K562 (cell line): Measurements from ENCODE around the gene PGM3. TPM values are rescaled to one million over a fixed set of nuclear protein-coding genes. Genes with fewer than 3 reads are reported as not detected.

Source experiments
- CREB5 ChIP-seq: fragments of 250-450 bp; sonication (Bioruptor Pico); IDR thresholded peaks from 2 replicates; pipeline ENCODE4 v1.5.0; 2020; ENCODE audit warnings: mild to moderate bottlenecking
- E2F4 ChIP-seq: sonication (generic); formaldehyde crosslinking; IDR thresholded peaks from 2 replicates; pipeline ENCODE4 v1.8.0; 2022; ENCODE audit warnings: mild to moderate bottlenecking, low read depth, missing genetic modification reagents
- FOXJ2 ChIP-seq: fragments of 200-800 bp; sonication (Bioruptor generic); IDR thresholded peaks from 2 replicates; pipeline ENCODE4 v1.6.1; 2016; ENCODE audit warnings: missing genetic modification characterization, missing compliant biosample characterization
- KHSRP ChIP-seq: fragments of 450-650 bp; IDR thresholded peaks from 2 replicates; pipeline ENCODE4 v1.6.1; 2017
- MYBL2 ChIP-seq, 2 experiments: fragments of 450-650 bp in 1 of 2; sonication (generic) in 1 of 2; formaldehyde crosslinking in 1 of 2; IDR thresholded peaks; 2 replicates each; pipeline versions ENCODE4 v1.6.1 to v1.8.1; 2017 to 2022; ENCODE audit warnings: borderline replicate concordance in 1 of 2, inconsistent platforms in 1 of 2, low read depth in 1 of 2, mild to moderate bottlenecking in 1 of 2, missing genetic modification reagents in 1 of 2, moderate library complexity in 1 of 2
- PCBP1 ChIP-seq: fragments of 200-400 bp; formaldehyde crosslinking; IDR thresholded peaks from 2 replicates; pipeline ENCODE4 v1.6.1; 2018; ENCODE audit warnings: mild to moderate bottlenecking, low read depth, low read length; ENCODE audit not compliant: poor library complexity, severe bottlenecking
- PHF20 ChIP-seq: fragments of 450-650 bp; IDR thresholded peaks from 2 replicates; pipeline ENCODE4 v1.6.1; 2018; ENCODE audit not compliant: partially characterized antibody
- PML ChIP-seq: IDR thresholded peaks from 2 replicates; pipeline ENCODE4 v1.6.1; 2012; ENCODE audit warnings: low read length, inconsistent platforms
- POLR2AphosphoS2 ChIP-seq: IDR thresholded peaks from 2 replicates; pipeline ENCODE4 v1.6.1; 2012; ENCODE audit warnings: low read length, improper control_type of control experiment
- POU5F1 ChIP-seq: fragments of 150-350 bp; IDR thresholded peaks from 2 replicates; pipeline ENCODE4 v1.6.1; 2014; ENCODE audit warnings: borderline replicate concordance, low read length, low read depth, mild to moderate bottlenecking; ENCODE audit not compliant: partially characterized antibody
- SOX6 ChIP-seq: fragments of 450-650 bp; IDR thresholded peaks from 2 replicates; pipeline ENCODE4 v1.6.1; 2014; ENCODE audit warnings: mild to moderate bottlenecking
- SRF ChIP-seq, 2 experiments: fragments of 250-450, 450-650 bp in 1 of 2; sonication (Bioruptor Pico) in 1 of 2; sonication (generic) in 1 of 2; formaldehyde crosslinking; IDR thresholded peaks; 2 replicates each; pipeline versions ENCODE4 v1.5.0 to v1.5.1; 2020 to 2022; ENCODE audit warnings: mild to moderate bottlenecking in 1 of 2, missing genetic modification reagents in 1 of 2
- SRSF3 ChIP-seq: fragments of 200-400 bp; formaldehyde crosslinking; IDR thresholded peaks from 2 replicates; pipeline ENCODE4 v1.6.1; 2016; ENCODE audit warnings: mild to moderate bottlenecking, low read length, moderate library complexity; ENCODE audit not compliant: insufficient read depth
- TRIM24 ChIP-seq, 2 experiments: fragments of 450-650 bp; IDR thresholded peaks; 2 replicates each; pipeline ENCODE4 v1.6.1; 2016
- ZBTB34 ChIP-seq: fragments of 250-450 bp; sonication (Bioruptor Pico); IDR thresholded peaks from 2 replicates; pipeline ENCODE4 v1.8.0; 2021; ENCODE audit warnings: mild to moderate bottlenecking, moderate library complexity
- polyA plus RNA-seq, 8 experiments: library from polyadenylated mRNA; depleted of rRNA in 4 of 8; stranded (reverse) in 5 of 8; unstranded in 3 of 8; fragments of >200 nt; fragmentation: Nextera tagmentation in 2 of 8; fragmentation: Illumina TruSeq in 1 of 8; extraction: Ambion mirVana in 2 of 8; extraction: Trizol in 1 of 8; gene quantifications; 2 replicates each; pipeline versions ENCODE4 v1.2.1 to v1.2.3, GENCODE V29; 2011 to 2014; ENCODE audit warnings: inconsistent platforms in 1 of 8, missing spikeins in 1 of 8
- total RNA-seq, 7 experiments: library from RNA; depleted of rRNA in 6 of 7; stranded (reverse); fragments of >200 nt in 6 of 7; fragmentation: Illumina TruSeq in 2 of 7; extraction: Trizol in 2 of 7; gene quantifications; 2 replicates each; pipeline versions ENCODE4 v1.2.1 to v1.2.3, GENCODE V29; 2011 to 2021; ENCODE audit warnings: low replicate concordance in 1 of 7
- TF ChIP-seq, protein P1 (sequence below), 2 experiments: IDR thresholded peaks in 1 of 2; conservative IDR thresholded peaks in 1 of 2; 2 replicates each; pipeline ENCODE4 v1.6.1; 2016; ENCODE audit warnings: low read depth in 2 of 2, mild to moderate bottlenecking in 1 of 2, missing compliant biosample characterization in 1 of 2, missing genetic modification characterization in 1 of 2, moderate library complexity in 1 of 2
- TF ChIP-seq, protein P2 (sequence below): fragments of 450-650 bp; IDR thresholded peaks from 2 replicates; pipeline ENCODE4 v1.6.1; 2014; ENCODE audit warnings: low read depth, mild to moderate bottlenecking, moderate library complexity, borderline replicate concordance

Gene PGM3
- total and polyA plus RNA-seq, 9 of the 15 experiments (the other 6 are each of a cell fraction or from before 2014, with no cell fraction given), result 19.1 to 107 (median 50.5) TPM

GRCh38 chr6:83192871-83193746 lies at the start of gene PGM3, which contains the start of gene RWDD2A (continued):
- TF ChIP-seq, protein P1, sequence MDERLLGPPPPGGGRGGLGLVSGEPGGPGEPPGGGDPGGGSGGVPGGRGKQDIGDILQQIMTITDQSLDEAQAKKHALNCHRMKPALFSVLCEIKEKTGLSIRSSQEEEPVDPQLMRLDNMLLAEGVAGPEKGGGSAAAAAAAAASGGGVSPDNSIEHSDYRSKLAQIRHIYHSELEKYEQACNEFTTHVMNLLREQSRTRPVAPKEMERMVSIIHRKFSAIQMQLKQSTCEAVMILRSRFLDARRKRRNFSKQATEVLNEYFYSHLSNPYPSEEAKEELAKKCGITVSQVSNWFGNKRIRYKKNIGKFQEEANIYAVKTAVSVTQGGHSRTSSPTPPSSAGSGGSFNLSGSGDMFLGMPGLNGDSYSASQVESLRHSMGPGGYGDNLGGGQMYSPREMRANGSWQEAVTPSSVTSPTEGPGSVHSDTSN (CRISPR knock-in tag; IDR thresholded peaks at IDR 0.05; ENCODE audit: low read depth), result no peak
- TF ChIP-seq, protein P1 (tag; conservative IDR thresholded peaks at IDR 0.05; ENCODE audit: low read depth), result no peak
- TF ChIP-seq SOX6 (0 out of 2 replicates have a peak, but pooled peaks have one; percentile 11), ZBTB34 (no peak), TRIM24 (IDR thresholded peaks at IDR 0.05) (peak in 1 of 2 experiments; percentile 10; a peak in 1 of 4 replicates), PHF20 (peak; percentile 77), POU5F1 (no peak), SRSF3 (no peak), PCBP1 (peak; percentile 64), PML (peak; percentile 69; the same call in 1 of the 2 replicates), E2F4 (CRISPR knock-in tag) (peak; percentile 64; the same call in 1 of the 2 replicates), SRF (CRISPR knock-in tag; IDR thresholded peaks at IDR 0.05) (peak in 1 of 2 experiments; percentile 47; a peak in 1 of 4 replicates), FOXJ2 (tag) (no peak), CREB5 (no peak), KHSRP (no peak), POLR2AphosphoS2 (no peak), MYBL2 (IDR thresholded peaks at IDR 0.05; ENCODE audit: low read depth) (no peak), MYBL2 (CRISPR knock-in tag; IDR thresholded peaks at IDR 0.05; ENCODE audit: borderline replicate concordance) (no peak)
- TF ChIP-seq, protein P2, sequence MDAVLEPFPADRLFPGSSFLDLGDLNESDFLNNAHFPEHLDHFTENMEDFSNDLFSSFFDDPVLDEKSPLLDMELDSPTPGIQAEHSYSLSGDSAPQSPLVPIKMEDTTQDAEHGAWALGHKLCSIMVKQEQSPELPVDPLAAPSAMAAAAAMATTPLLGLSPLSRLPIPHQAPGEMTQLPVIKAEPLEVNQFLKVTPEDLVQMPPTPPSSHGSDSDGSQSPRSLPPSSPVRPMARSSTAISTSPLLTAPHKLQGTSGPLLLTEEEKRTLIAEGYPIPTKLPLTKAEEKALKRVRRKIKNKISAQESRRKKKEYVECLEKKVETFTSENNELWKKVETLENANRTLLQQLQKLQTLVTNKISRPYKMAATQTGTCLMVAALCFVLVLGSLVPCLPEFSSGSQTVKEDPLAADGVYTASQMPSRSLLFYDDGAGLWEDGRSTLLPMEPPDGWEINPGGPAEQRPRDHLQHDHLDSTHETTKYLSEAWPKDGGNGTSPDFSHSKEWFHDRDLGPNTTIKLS, result peak; percentile 98
